IMR-90 (cell line): ENCODE data around the gene TMEM215.

Experiments
- POLR2A ChIP-seq: IDR thresholded peaks from 2 replicates; pipeline ENCODE4 v1.6.1; 2012; ENCODE audit warnings: mild to moderate bottlenecking, low read depth, low read length
- TF ChIP-seq, protein P1 (sequence below): conservative IDR thresholded peaks from 2 replicates; pipeline ENCODE4 v1.5.1; 2012; ENCODE audit warnings: mild to moderate bottlenecking, low read depth, low read length, improper control_type of control experiment

GRCh38 chr9:32825203-32825602 lies 41.9 kb downstream of the TMEM215 start:
- TF ChIP-seq, protein P1, sequence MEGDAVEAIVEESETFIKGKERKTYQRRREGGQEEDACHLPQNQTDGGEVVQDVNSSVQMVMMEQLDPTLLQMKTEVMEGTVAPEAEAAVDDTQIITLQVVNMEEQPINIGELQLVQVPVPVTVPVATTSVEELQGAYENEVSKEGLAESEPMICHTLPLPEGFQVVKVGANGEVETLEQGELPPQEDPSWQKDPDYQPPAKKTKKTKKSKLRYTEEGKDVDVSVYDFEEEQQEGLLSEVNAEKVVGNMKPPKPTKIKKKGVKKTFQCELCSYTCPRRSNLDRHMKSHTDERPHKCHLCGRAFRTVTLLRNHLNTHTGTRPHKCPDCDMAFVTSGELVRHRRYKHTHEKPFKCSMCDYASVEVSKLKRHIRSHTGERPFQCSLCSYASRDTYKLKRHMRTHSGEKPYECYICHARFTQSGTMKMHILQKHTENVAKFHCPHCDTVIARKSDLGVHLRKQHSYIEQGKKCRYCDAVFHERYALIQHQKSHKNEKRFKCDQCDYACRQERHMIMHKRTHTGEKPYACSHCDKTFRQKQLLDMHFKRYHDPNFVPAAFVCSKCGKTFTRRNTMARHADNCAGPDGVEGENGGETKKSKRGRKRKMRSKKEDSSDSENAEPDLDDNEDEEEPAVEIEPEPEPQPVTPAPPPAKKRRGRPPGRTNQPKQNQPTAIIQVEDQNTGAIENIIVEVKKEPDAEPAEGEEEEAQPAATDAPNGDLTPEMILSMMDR: no peak
- TF ChIP-seq POLR2A: no peak
